ENCODE data around the gene GFAP. TPM values are rescaled to one million over a fixed set of nuclear protein-coding genes. Genes with fewer than 3 reads are reported as not detected.
"Not testable (repeated sequence)": the region's sequence is repeated elsewhere in the genome, so short reads cannot be mapped to it uniquely, and the experiment has no call there.

The GFAP gene
- total and polyA plus RNA-seq, 7 donors, result 1.3 to 2.4 TPM; not detected in 5

DNA sequence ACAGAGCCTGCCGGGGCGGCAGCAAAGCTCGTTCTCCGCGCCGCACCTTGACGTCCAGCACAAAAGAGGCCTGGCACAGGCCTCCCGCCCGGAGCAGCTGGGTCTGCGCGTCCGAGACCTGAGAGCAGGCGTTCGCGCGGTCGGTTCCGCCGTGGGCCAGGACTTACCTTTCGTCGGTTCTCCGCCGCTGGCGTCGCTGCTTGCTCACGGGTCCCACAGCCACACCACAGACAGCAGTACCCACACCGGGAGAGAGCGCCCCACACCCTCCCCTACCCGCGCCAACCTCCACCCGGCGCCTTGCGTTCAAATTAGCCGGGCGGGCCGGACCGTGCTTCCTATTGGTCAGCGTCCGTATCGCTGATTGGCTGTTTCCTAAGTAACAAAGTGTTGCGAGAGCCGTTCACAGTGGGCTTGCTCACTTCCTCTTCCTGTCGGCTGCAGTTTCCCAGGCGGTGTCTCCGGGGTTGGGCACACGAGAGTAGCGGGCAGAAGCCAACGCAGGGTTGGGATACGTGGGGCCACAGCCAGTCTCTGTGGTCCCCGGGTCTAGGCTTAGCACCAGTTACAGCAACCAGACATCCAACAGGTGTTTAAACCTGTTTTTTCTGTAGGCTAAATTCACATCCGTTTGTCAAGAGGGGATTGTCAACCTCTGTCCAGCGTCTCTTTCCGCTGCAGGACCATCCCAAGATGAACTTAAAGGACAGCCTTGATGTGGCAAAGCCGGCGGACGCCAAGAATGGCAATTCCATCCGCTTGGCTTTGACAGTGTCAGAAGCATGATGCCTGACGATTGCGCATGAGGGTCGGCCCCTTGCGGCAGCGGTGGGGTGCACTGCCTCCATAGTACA lies 32.4 kb upstream of the GFAP start, which contains the start of gene KIF18B:
TSS of gene KIF18B (minus strand) at position 313 of the 854 bp plus-strand sequence. CDS start 11,429 bp downstream, outside the sequence.
- no peaks in the 10 kb centered on the region for H3K27me3 ChIP-seq
- peaks cover 0 to 12% (median 9%) of the 10 kb centered on the region in 4 donors for H3K4me1 ChIP-seq
- WGBS, 2 donors, result 2 to 4% methylated on average over 62 of the region's 62 CpGs
- H3K27ac ChIP-seq, result peak within 1 kb of the TSS; percentile 42 to 65 (median 60)
- no peaks in the 10 kb centered on the region for H3K9me3 ChIP-seq
- TF ChIP-seq EP300 (IDR thresholded peaks at IDR 0.05) (no peak), POLR2A (IDR thresholded peaks at IDR 0.05) (peak; percentile 52 to 64), POLR2AphosphoS5 (IDR thresholded peaks at IDR 0.05) (peak; percentile 85 to 90 (median 87))
- TF ChIP-seq, protein P1, sequence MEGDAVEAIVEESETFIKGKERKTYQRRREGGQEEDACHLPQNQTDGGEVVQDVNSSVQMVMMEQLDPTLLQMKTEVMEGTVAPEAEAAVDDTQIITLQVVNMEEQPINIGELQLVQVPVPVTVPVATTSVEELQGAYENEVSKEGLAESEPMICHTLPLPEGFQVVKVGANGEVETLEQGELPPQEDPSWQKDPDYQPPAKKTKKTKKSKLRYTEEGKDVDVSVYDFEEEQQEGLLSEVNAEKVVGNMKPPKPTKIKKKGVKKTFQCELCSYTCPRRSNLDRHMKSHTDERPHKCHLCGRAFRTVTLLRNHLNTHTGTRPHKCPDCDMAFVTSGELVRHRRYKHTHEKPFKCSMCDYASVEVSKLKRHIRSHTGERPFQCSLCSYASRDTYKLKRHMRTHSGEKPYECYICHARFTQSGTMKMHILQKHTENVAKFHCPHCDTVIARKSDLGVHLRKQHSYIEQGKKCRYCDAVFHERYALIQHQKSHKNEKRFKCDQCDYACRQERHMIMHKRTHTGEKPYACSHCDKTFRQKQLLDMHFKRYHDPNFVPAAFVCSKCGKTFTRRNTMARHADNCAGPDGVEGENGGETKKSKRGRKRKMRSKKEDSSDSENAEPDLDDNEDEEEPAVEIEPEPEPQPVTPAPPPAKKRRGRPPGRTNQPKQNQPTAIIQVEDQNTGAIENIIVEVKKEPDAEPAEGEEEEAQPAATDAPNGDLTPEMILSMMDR (IDR thresholded peaks at IDR 0.05), result no peak
- intact Hi-C loops (cut with DNase I), result loop anchor here (1.0 to 2.0 kb wide), 3 partner anchors 21 to 75 kb away; partner anchors contain the start of gene C1QL1
- no peaks in the 10 kb centered on the region for H3K36me3 ChIP-seq
- peak within 1 kb of the TSS; percentile 27 to 61 (median 50) for H3K4me3 ChIP-seq
- peak; percentile 95 for DNase-seq

- intact Hi-C loops (cut with DNase I), result loop anchor here (2.0 kb wide), 1 partner anchor 25 kb away; no protein-coding TSS in a partner anchor
- 94 to 95% methylated on average over 9 to 10 of the region's 10 CpGs for WGBS, 2 donors
- not testable (repeated sequence) for H3K9me3 ChIP-seq
Measured at GRCh38 chr17:44945652-44946051, 30.4 kb upstream of the GFAP start.

GRCh38 chr17:44942456-44942855 lies 27.2 kb upstream of the GFAP start:
- DNase-seq, result no peak
- H3K9me3 ChIP-seq, result no peaks in the 10 kb centered on the region
- no peak overlapping the region for H3K4me3 ChIP-seq
- peaks cover 0 to 11% (median 8%) of the 10 kb centered on the region in 4 donors for H3K4me1 ChIP-seq
- TF ChIP-seq POLR2A (IDR thresholded peaks at IDR 0.05) (no peak), EP300 (IDR thresholded peaks at IDR 0.05) (no peak)
- no peak overlapping the region for H3K27ac ChIP-seq
- H3K36me3 ChIP-seq, result no peaks in the 10 kb centered on the region
- intact Hi-C loops (cut with DNase I), result no loop called here
- no peaks in the 10 kb centered on the region for H3K27me3 ChIP-seq
- 85 to 91% methylated on average over 4 of the region's 4 CpGs for WGBS, 2 donors

More at GRCh38 chr17:44945652-44946051, 30.4 kb upstream of the GFAP start:
- H3K27me3 ChIP-seq, H3K4me3 ChIP-seq, H3K36me3 ChIP-seq, H3K27ac ChIP-seq: not testable (repeated sequence)
- peak; percentile 24 for DNase-seq
- peaks cover 0 to 12% (median 9%) of the 10 kb centered on the region in 4 donors for H3K4me1 ChIP-seq

GRCh38 chr17:44941712-44942331 lies 26.5 kb upstream of the GFAP start:
- TF ChIP-seq EP300 (IDR thresholded peaks at IDR 0.05), result no peak
- no peak for TF ChIP-seq POLR2A (IDR thresholded peaks at IDR 0.05)
- TF ChIP-seq, protein P1 (IDR thresholded peaks at IDR 0.05), result no peak
- TF ChIP-seq POLR2AphosphoS5 (IDR thresholded peaks at IDR 0.05), result no peak
- Histone ChIP-seq H3K36me3 (no peaks in the 10 kb centered on the region), H3K27me3 (no peaks in the 10 kb centered on the region), H3K27ac (no peak overlapping the region), H3K9me3 (no peaks in the 10 kb centered on the region), H3K4me1 (peaks cover 0 to 6% (median 3%) of the 10 kb centered on the region in 4 donors), H3K4me3 (no peak overlapping the region)
- intact Hi-C loops (cut with DNase I), result no loop called here
- peak; percentile 40 for DNase-seq
- WGBS, 2 donors, result 85 to 86% methylated on average over 9 of the region's 9 CpGs

GRCh38 chr17:44940768-44941167 lies 25.5 kb upstream of the GFAP start:
- WGBS, 2 donors, result 90 to 96% methylated on average over 1 of the region's 1 CpG
- Histone ChIP-seq H3K36me3 (no peaks in the 10 kb centered on the region), H3K27ac (no peak overlapping the region), H3K4me3 (no peak overlapping the region), H3K9me3 (no peaks in the 10 kb centered on the region), H3K27me3 (no peaks in the 10 kb centered on the region), H3K4me1 (peaks cover 0 to 6% (median 3%) of the 10 kb centered on the region in 4 donors)
- TF ChIP-seq, protein P1 (IDR thresholded peaks at IDR 0.05), result no peak
- TF ChIP-seq POLR2A (IDR thresholded peaks at IDR 0.05), result no peak
- TF ChIP-seq EP300 (IDR thresholded peaks at IDR 0.05), result no peak
- no peak for TF ChIP-seq POLR2AphosphoS5 (IDR thresholded peaks at IDR 0.05)
- DNase-seq, result no peak
- intact Hi-C loops (cut with DNase I), result no loop called here
